Left lung (tissue), 10 donors: ENCODE results near the gene SLIT3. TPM values are rescaled to one million over a fixed set of nuclear protein-coding genes. Genes with fewer than 3 reads are reported as not detected.
A peak's percentile ranks its signal among the peaks of the same experiment; 100 is the strongest.

Experiments used
- ATAC-seq: fragments of 200-7000 bp; cut with Tn5 transposase; one replicate; pipeline ENCODE4 v1.9.1; 2020; ENCODE audit warnings: moderate library complexity
- DNase-seq, 4 donors: peaks; one replicate each; pipeline ENCODE4 v3.0.0-alpha.2; 2013 to 2020
- H3K27ac ChIP-seq, 2 donors: fragments of 200-600 bp; sonication (generic) in 1 of 2; one replicate each; pipeline versions ENCODE4 v1.5.0 to v1.8.0; 2020 to 2021
- H3K27me3 ChIP-seq, 2 donors: fragments of 200-600 bp; sonication (generic) in 1 of 2; one replicate each; pipeline versions ENCODE4 v1.5.0 to v1.8.0; 2020 to 2021
- H3K36me3 ChIP-seq, 2 donors: fragments of 200-600 bp; sonication (generic) in 1 of 2; one replicate each; pipeline versions ENCODE4 v1.5.0 to v1.8.0; 2020 to 2021
- H3K4me1 ChIP-seq, 2 donors: fragments of 200-600 bp; one replicate each; pipeline ENCODE4 v1.8.0; 2021
- H3K4me3 ChIP-seq, 2 donors: fragments of 200-600 bp; sonication (generic) in 1 of 2; one replicate each; pipeline versions ENCODE4 v1.5.0 to v1.8.0; 2020 to 2021; ENCODE audit warnings: mild to moderate bottlenecking in 1 of 2
- H3K9me3 ChIP-seq, 2 donors: fragments of 200-600 bp; sonication (generic) in 1 of 2; one replicate each; pipeline versions ENCODE4 v1.5.0 to v1.8.0; 2020 to 2021
- CTCF ChIP-seq, 2 donors: fragments of 200-600 bp; sonication (generic) in 1 of 2; IDR thresholded peaks; one replicate each; pipeline versions ENCODE4 v1.5.0 to v1.8.0; 2021; ENCODE audit warnings: antibody characterized with exemption in 2 of 2
- intact Hi-C, 2 donors: fragments of 100-400 bp; cut with DNase I; formaldehyde crosslinking; loops; one replicate each; pipeline versions ENCODE4 v1.11.2 to v1.14.2; 2022
- polyA plus RNA-seq, 6 donors: library from polyadenylated mRNA; unstranded; fragments of 120-200 nt; gene quantifications; one replicate each; pipeline ENCODE4 v1.2.1, GENCODE V29; 2013; ENCODE audit not compliant: insufficient read length in 6 of 6
- total RNA-seq, 2 donors: library from RNA; stranded (reverse); fragmentation: NEBNext Ultra II Directional; extraction: Animal tissue kit (Norgen Biotek cat#: 25700); gene quantifications; one replicate each; pipeline ENCODE4 v1.2.1, GENCODE V29; 2021
- donor health status: DM: no; HTN: yes; CAD: no.
- donor health status: DM: no; HTN: no; CAD: no.

Gene SLIT3
- total and polyA plus RNA-seq, 8 donors, result 37.6 to 77.1 (median 45.9) TPM

DNA sequence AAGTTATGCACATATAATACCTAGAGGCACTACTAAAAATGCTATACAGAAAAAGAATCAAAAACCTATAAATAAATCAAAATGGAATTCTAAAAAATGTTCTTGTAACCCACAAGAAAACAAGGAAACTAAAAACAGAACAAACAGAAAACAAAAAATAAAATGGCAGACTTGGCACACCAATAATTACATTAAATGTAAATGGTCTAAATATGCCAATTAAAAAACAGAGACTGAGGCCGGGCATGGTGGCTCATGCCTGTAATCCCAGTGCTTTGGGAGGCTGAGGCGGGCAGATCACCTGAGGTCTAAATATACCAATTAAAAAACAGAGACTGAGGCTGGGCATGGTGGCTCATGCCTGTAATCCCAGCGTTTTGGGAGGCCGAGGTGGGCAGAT, 142.2 kb downstream of the SLIT3 start:
- H3K9me3 ChIP-seq, result peaks cover 0 to 25% of the 10 kb centered on the region in 2 donors
- no peaks in the 10 kb centered on the region for H3K27me3 ChIP-seq
- intact Hi-C loops, result no loop called here
- no peaks in the 10 kb centered on the region for H3K36me3 ChIP-seq
- H3K4me3 ChIP-seq, result no peak overlapping the region
- no peaks in the 10 kb centered on the region for H3K4me1 ChIP-seq
- no peak for TF ChIP-seq CTCF (IDR thresholded peaks at IDR 0.05)
- ATAC-seq (no peak), DNase-seq (no peak)
- H3K27ac ChIP-seq, result no peak overlapping the region

DNA sequence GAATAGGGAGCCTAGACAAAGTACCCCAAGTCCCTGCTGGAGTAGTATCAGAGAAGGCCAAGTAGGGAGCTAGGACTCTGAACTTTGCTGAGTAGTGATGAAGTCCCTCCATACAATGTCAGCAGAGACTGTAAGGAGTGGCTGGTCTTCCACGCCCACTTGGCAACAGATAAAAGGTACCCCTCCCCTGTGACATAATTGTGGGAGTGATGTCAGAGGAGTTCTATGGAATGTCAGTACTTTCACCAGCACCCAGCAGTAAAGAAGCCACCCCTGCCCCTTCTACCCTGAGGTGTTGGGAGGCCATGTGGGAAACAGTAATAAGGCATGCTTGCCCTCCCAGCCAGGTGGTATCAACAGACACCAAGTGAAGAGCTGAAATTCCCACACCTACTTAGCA, 143.9 kb downstream of the SLIT3 start:
- Histone ChIP-seq H3K27ac (no peak overlapping the region), H3K4me3 (no peak overlapping the region)
- TF ChIP-seq CTCF (IDR thresholded peaks at IDR 0.05), result no peak

GRCh38 chr5:169154679-169155078, 146.3 kb downstream of the SLIT3 start:
- Histone ChIP-seq H3K4me3 (no peak overlapping the region), H3K9me3 (peaks cover 0 to 22% of the 10 kb centered on the region in 2 donors), H3K4me1 (peaks cover 0 to 4% of the 10 kb centered on the region in 2 donors), H3K27me3 (no peaks in the 10 kb centered on the region), H3K27ac (no peak overlapping the region), H3K36me3 (no peaks in the 10 kb centered on the region)
- no peak for ATAC-seq
- no peak for DNase-seq
- TF ChIP-seq CTCF (IDR thresholded peaks at IDR 0.05), result no peak
- intact Hi-C loops, result no loop called here

More for the DNA sequence above, 143.9 kb downstream of the SLIT3 start:
- ATAC-seq, result no peak
- intact Hi-C loops, result no loop called here
- DNase-seq, result no peak
- Histone ChIP-seq H3K9me3 (peaks cover 0 to 25% of the 10 kb centered on the region in 2 donors), H3K4me1 (peaks cover 0 to 4% of the 10 kb centered on the region in 2 donors), H3K36me3 (no peaks in the 10 kb centered on the region), H3K27me3 (no peaks in the 10 kb centered on the region)

DNA sequence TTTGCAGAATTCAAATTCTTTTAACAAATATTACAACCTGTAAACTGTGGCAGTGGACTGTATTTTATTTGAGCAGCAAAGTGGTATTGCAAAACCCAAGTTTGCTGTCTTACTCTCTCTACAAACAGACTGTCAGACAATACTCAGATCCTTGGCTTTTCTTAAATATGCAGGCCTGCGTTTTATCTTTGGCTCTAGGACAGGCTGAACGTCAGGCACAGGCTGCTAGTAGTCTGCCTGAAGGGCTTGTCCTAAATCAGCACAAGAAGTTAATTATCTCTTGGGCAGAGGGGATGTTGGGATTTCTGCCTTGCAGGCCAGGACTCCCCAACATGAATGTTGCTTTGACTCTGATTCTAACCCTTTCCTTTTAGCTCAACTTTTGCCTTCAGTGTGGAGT, 147.5 kb downstream of the SLIT3 start:
- H3K9me3 ChIP-seq, result peaks cover 0 to 9% of the 10 kb centered on the region in 2 donors
- no peak overlapping the region for H3K4me3 ChIP-seq
- no peak overlapping the region for H3K27ac ChIP-seq
- ATAC-seq (peak; percentile 57), DNase-seq (peak in 2 of 4 donors; percentile 47 to 76)
- intact Hi-C loops, result no loop called here
- no peaks in the 10 kb centered on the region for H3K27me3 ChIP-seq
- TF ChIP-seq CTCF (IDR thresholded peaks at IDR 0.05), result no peak
- H3K36me3 ChIP-seq, result no peaks in the 10 kb centered on the region
- H3K4me1 ChIP-seq, result peaks cover 0 to 5% of the 10 kb centered on the region in 2 donors

DNA sequence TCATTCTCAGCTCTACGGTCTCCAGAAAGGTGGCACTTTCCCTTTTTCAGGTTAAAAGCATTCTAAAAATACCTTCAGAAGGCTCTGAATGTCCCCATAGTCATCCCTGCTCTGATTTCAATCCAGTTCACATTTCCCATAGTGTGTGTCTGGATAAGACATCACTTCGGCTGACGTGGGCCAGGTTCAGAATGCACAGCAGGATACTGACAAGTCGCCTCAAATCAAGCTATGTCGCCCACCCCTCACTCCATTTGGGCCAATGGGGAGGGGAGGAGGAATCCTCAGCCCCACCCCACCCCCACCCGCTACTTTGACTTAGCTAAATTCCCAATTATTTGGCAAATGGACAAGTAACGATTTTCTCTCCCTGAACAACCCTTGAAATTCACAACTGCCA, 148.0 kb downstream of the SLIT3 start:
- H3K36me3 ChIP-seq, result no peaks in the 10 kb centered on the region
- H3K27ac ChIP-seq, result no peak overlapping the region
- TF ChIP-seq CTCF (IDR thresholded peaks at IDR 0.05), result no peak
- peaks cover 0 to 7% of the 10 kb centered on the region in 2 donors for H3K4me1 ChIP-seq
- DNase-seq (no peak), ATAC-seq (no peak)
- no peak overlapping the region for H3K4me3 ChIP-seq
- intact Hi-C loops, result no loop called here
- peaks cover 0 to 5% of the 10 kb centered on the region in 2 donors for H3K9me3 ChIP-seq
- no peaks in the 10 kb centered on the region for H3K27me3 ChIP-seq
